OCI-LY7 (cell line): ENCODE measurements around the gene PADI6. TPM values are rescaled to one million over a fixed set of nuclear protein-coding genes. Genes with fewer than 3 reads are reported as not detected.

Experiments used
- BruUV-seq: library from RNA; stranded (reverse); fragments of 400-500 nt; replicated peaks from 2 replicates; lab custom pipeline; 2021; lab: Mats Ljungman, UMichigan
- CTCF ChIA-PET: fragments of 300-600 bp; sonication (Branson Sonifier 250); formaldehyde crosslinking; loops from one replicate; lab custom pipeline; 2022; ENCODE audit warnings: antibody characterized with exemption; ENCODE audit not compliant: unreplicated experiment; lab: Charles Lee
- POLR2A ChIA-PET: fragments of 300-600 bp; sonication (Branson Sonifier 250); formaldehyde crosslinking; loops from one replicate; lab custom pipeline; 2022; ENCODE audit warnings: antibody characterized with exemption; lab: Charles Lee
- DNase-seq: peaks from one replicate; pipeline ENCODE4 v3.0.0-alpha.2; 2015; ENCODE audit warnings: low spot score
- H2AFZ ChIP-seq: fragments of 200-600 bp; sonication (generic), shearing (Covaris generic); 2 replicates; pipeline ENCODE4 v1.6.1; 2014; ENCODE audit warnings: mild to moderate bottlenecking, antibody characterized with exemption, low read length, moderate library complexity
- H3K27ac ChIP-seq: fragments of 200-600 bp; sonication (generic); 2 replicates; pipeline ENCODE4 v1.5.1; 2014; ENCODE audit warnings: mixed run types, low read depth, mild to moderate bottlenecking, moderate library complexity, low read length, inconsistent platforms; ENCODE audit not compliant: poor library complexity, severe bottlenecking
- H3K36me3 ChIP-seq: fragments of 200-600 bp; sonication (generic); 2 replicates; pipeline ENCODE4 v1.6.1; 2014; ENCODE audit warnings: mild to moderate bottlenecking, antibody characterized with exemption, low read length, moderate library complexity, mixed read lengths; ENCODE audit not compliant: insufficient read depth
- H3K4me1 ChIP-seq: fragments of 200-600 bp; sonication (generic); 2 replicates; pipeline ENCODE4 v1.5.1; 2014; ENCODE audit warnings: mild to moderate bottlenecking, low read length; ENCODE audit not compliant: insufficient read depth, poor library complexity, severe bottlenecking
- H3K4me2 ChIP-seq: fragments of 200-600 bp; sonication (generic); 2 replicates; pipeline ENCODE4 v1.6.1; 2014; ENCODE audit warnings: mild to moderate bottlenecking, low read length
- H3K4me3 ChIP-seq: fragments of 200-600 bp; sonication (generic); 2 replicates; pipeline ENCODE4 v1.5.1; 2014; ENCODE audit warnings: mild to moderate bottlenecking, low read depth, low read length; ENCODE audit not compliant: poor library complexity, severe bottlenecking
- H3K79me2 ChIP-seq: fragments of 200-600 bp; sonication (generic); 2 replicates; pipeline ENCODE4 v1.6.1; 2016; ENCODE audit warnings: low read depth, mild to moderate bottlenecking, low read length, moderate library complexity, mixed read lengths; ENCODE audit not compliant: insufficient read depth
- H3K9me2 ChIP-seq: fragments of 200-600 bp; sonication (generic); 2 replicates; pipeline ENCODE4 v1.6.1; 2016; ENCODE audit warnings: mild to moderate bottlenecking, low read length, mixed read lengths; ENCODE audit not compliant: insufficient read depth
- H3K9me3 ChIP-seq: fragments of 200-600 bp; sonication (generic); 2 replicates; pipeline ENCODE4 v1.6.1; 2014; ENCODE audit warnings: mild to moderate bottlenecking, mixed run types, low read length, mixed read lengths
- H4K20me1 ChIP-seq: fragments of 200-600 bp; sonication (generic); 2 replicates; pipeline ENCODE4 v1.6.1; 2014; ENCODE audit warnings: mild to moderate bottlenecking, antibody characterized with exemption, low read length, moderate library complexity, mixed read lengths; ENCODE audit not compliant: insufficient read depth
- CTCF ChIP-seq: fragments of 200-600 bp; sonication (generic); conservative IDR thresholded peaks from 2 replicates; pipeline ENCODE4 v1.5.1; 2014; ENCODE audit warnings: mild to moderate bottlenecking, antibody characterized with exemption, low read length, moderate library complexity, mixed read lengths
- EZH2phosphoT487 ChIP-seq: fragments of 200-600 bp; sonication (generic); IDR thresholded peaks from 2 replicates; pipeline ENCODE4 v1.6.1; 2018; ENCODE audit warnings: low read depth, borderline replicate concordance, mild to moderate bottlenecking, mixed run types, antibody characterized with exemption, low read length, moderate library complexity, mixed read lengths
- intact Hi-C: fragments of 100-400 bp; cut with micrococcal nuclease; formaldehyde crosslinking; loops from one replicate; pipeline ENCODE4 v1.10.0; 2022; ENCODE audit not compliant: unreplicated experiment
- total RNA-seq, 2 experiments: library from RNA; depleted of rRNA in 1 of 2; stranded (reverse); fragments of >200 nt in 1 of 2; shearing (Covaris generic) in 1 of 2; gene quantifications; 2 replicates each; pipeline ENCODE4 v1.2.3, GENCODE V29; 2014 to 2022

The PADI6 gene
- total RNA-seq, 2 experiments from 2014 or later = not detected

GRCh38 chr1:17439250-17440073 lies 67.5 kb downstream of the PADI6 start, which contains the start of gene RCC2:
Gene RCC2, minus strand, starts transcription at chr1:17439677. Its CDS starts 1,163 bp downstream, at chr1:17438514.
- intact Hi-C loops = loop anchor here (5.0 kb wide), 1 partner anchor 98 kb away; the partner anchor contains the start of gene ARHGEF10L
- no peaks in the 10 kb centered on the region for H3K9me3 ChIP-seq
- POLR2A ChIA-PET = interaction anchor here (1.0 to 1.4 kb wide), 2 partner anchors 13 to 29 kb away, joined by 3 to 10 read pairs; no protein-coding TSS in a partner anchor
- peak within 1 kb of the TSS; percentile 67 for H2AFZ ChIP-seq
- CTCF ChIA-PET = no interaction called here
- peak; percentile 89 for DNase-seq
- peak within 1 kb of the TSS; percentile 83 for H3K4me2 ChIP-seq
- peaks cover 41% of the 10 kb centered on the region for H3K79me2 ChIP-seq
- peaks cover 41% of the 10 kb centered on the region for H3K4me1 ChIP-seq
- H3K9me2 ChIP-seq = no peaks in the 10 kb centered on the region
- peaks cover 36% of the 10 kb centered on the region for H3K36me3 ChIP-seq
- TF ChIP-seq CTCF (no peak; the same call in 1 of the 2 replicates), EZH2phosphoT487 (no peak)
- peaks cover 28% of the 10 kb centered on the region for H4K20me1 ChIP-seq
- peak within 1 kb of the TSS; percentile 95 for H3K27ac ChIP-seq
- no TSS peak for BruUV-seq
- H3K4me3 ChIP-seq = peak within 1 kb of the TSS; percentile 99

- ChIA-PET POLR2A (interaction anchor here (0.5 to 1.4 kb wide), 3 partner anchors 12 to 355 kb away, joined by 3 to 10 read pairs (median 3); no protein-coding TSS in a partner anchor), CTCF (no interaction called here)
- TF ChIP-seq CTCF (no peak), EZH2phosphoT487 (no peak)
- DNase-seq = no peak
- H3K4me1 ChIP-seq = peaks cover 37% of the 10 kb centered on the region
- H3K9me2 ChIP-seq = no peaks in the 10 kb centered on the region
- intact Hi-C loops = no loop called here
- peak overlapping the region; percentile 83 for H3K4me2 ChIP-seq
- H3K36me3 ChIP-seq = peaks cover 28% of the 10 kb centered on the region
- BruUV-seq = TSS peak; percentile 86
- H3K79me2 ChIP-seq = peaks cover 33% of the 10 kb centered on the region
- peak overlapping the region; percentile 67 for H2AFZ ChIP-seq
- H3K4me3 ChIP-seq = peak overlapping the region; percentile 68
- peaks cover 21% of the 10 kb centered on the region for H4K20me1 ChIP-seq
- peak overlapping the region; percentile 21 for H3K27ac ChIP-seq
- no peaks in the 10 kb centered on the region for H3K9me3 ChIP-seq
Measured at GRCh38 chr1:17440074-17440826, 68.3 kb downstream of the PADI6 start.
